HEK293T (cell line): Measurements from ENCODE around the gene RBM8A.

ENCODE experiments used
- CTCF ChIA-PET: fragments of 350-600 bp; formaldehyde crosslinking; extraction: SDS; loops from one replicate; lab custom pipeline; 2021; ENCODE audit warnings: antibody characterized with exemption, inconsistent platforms; lab: Yijun Ruan, JAX
- POLR2A ChIA-PET: fragments of 350-600 bp; formaldehyde crosslinking; extraction: SDS; loops from one replicate; lab custom pipeline; 2020; ENCODE audit warnings: antibody characterized with exemption, inconsistent platforms; lab: Yijun Ruan, JAX
- DNase-seq: peaks from one replicate; pipeline ENCODE4 v3.0.0; 2012; ENCODE audit warnings: mixed read lengths; ENCODE audit errors: extremely low spot score
- ARNT ChIP-seq: fragments of 450-650 bp; IDR thresholded peaks from 2 replicates; pipeline ENCODE4 v1.6.1; 2017; ENCODE audit warnings: mild to moderate bottlenecking
- BHLHE40 ChIP-seq: fragments of 450-650 bp; IDR thresholded peaks from 2 replicates; pipeline ENCODE4 v1.6.1; 2016; ENCODE audit warnings: mild to moderate bottlenecking, moderate library complexity, borderline replicate concordance
- CTBP1 ChIP-seq: fragments of 450-650 bp; IDR thresholded peaks from 2 replicates; pipeline ENCODE4 v1.6.1; 2016; ENCODE audit warnings: borderline replicate concordance
- ELF4 ChIP-seq: fragments of 450-650 bp; IDR thresholded peaks from 2 replicates; pipeline ENCODE4 v1.6.1; 2017; ENCODE audit warnings: antibody characterized with exemption
- FOXA1 ChIP-seq: fragments of 450-650 bp; IDR thresholded peaks from 2 replicates; pipeline ENCODE4 v1.6.1; 2016; ENCODE audit warnings: mild to moderate bottlenecking
- FOXK2 ChIP-seq: fragments of 450-650 bp; IDR thresholded peaks from 2 replicates; pipeline ENCODE4 v1.6.1; 2016; ENCODE audit warnings: mild to moderate bottlenecking
- FOXM1 ChIP-seq: fragments of 450-650 bp; IDR thresholded peaks from 2 replicates; pipeline ENCODE4 v1.6.1; 2017; ENCODE audit warnings: mild to moderate bottlenecking, borderline replicate concordance
- HDGF ChIP-seq: fragments of 450-650 bp; IDR thresholded peaks from 2 replicates; pipeline ENCODE4 v1.6.1; 2017; ENCODE audit warnings: antibody characterized with exemption, borderline replicate concordance
- L3MBTL2 ChIP-seq: fragments of 450-650 bp; conservative IDR thresholded peaks from 2 replicates; pipeline ENCODE4 v1.6.1; 2016; ENCODE audit warnings: mild to moderate bottlenecking
- LEF1 ChIP-seq: fragments of 450-650 bp; IDR thresholded peaks from 2 replicates; pipeline ENCODE4 v1.6.1; 2017; ENCODE audit warnings: mild to moderate bottlenecking, borderline replicate concordance
- NFRKB ChIP-seq: fragments of 450-650 bp; IDR thresholded peaks from 2 replicates; pipeline ENCODE4 v1.6.1; 2016; ENCODE audit warnings: mild to moderate bottlenecking, moderate library complexity
- PKNOX1 ChIP-seq: fragments of 450-650 bp; IDR thresholded peaks from 2 replicates; pipeline ENCODE4 v1.6.1; 2016
- SP1 ChIP-seq: fragments of 450-650 bp; IDR thresholded peaks from 2 replicates; pipeline ENCODE4 v1.6.1; 2017
- SUZ12 ChIP-seq: fragments of 450-650 bp; IDR thresholded peaks from 2 replicates; pipeline ENCODE4 v1.6.1; 2016; ENCODE audit warnings: mild to moderate bottlenecking
- TARDBP ChIP-seq: fragments of 450-650 bp; IDR thresholded peaks from 2 replicates; pipeline ENCODE4 v1.6.1; 2016
- ZNF384 ChIP-seq: fragments of 450-650 bp; IDR thresholded peaks from 2 replicates; pipeline ENCODE4 v1.6.1; 2016

Gene RBM8A

GRCh38 chr1:145957443-145958319 is 30.4 kb upstream of the RBM8A start, which contains the start of gene LIX1L:
Gene LIX1L, minus strand, starts transcription at chr1:145958017. Its CDS starts 90 bp downstream, at chr1:145957927.
- peak; percentile 95 for DNase-seq

GRCh38 chr1:145956781-145957442 is 29.6 kb upstream of the RBM8A start:
- ChIA-PET POLR2A (interaction anchor here (1.2 to 6.1 kb wide), 10 partner anchors 9 to 98 kb away, joined by 3 to 90 read pairs (median 6); partner anchors contain the start of genes PEX11B, PIAS3 and RBM8A), CTCF (interaction anchor here (1.9 to 2.1 kb wide), 2 partner anchors 29 to 111 kb away, joined by 6 to 7 read pairs; partner anchors contain the start of genes NUDT17 and RBM8A)
- DNase-seq = no peak
- TF ChIP-seq NFRKB (no peak), PKNOX1 (no peak), ZNF384 (no peak), HDGF (no peak), ELF4 (no peak)

More at GRCh38 chr1:145957443-145958319, 30.4 kb upstream of the RBM8A start, which contains the start of gene LIX1L:
- no peak for TF ChIP-seq ZNF384
- TF ChIP-seq PKNOX1 = peak; percentile 99
- ChIA-PET POLR2A (interaction anchor here (0.5 to 6.1 kb wide), 21 partner anchors 9 to 99 kb away, joined by 3 to 90 read pairs (median 4); partner anchors contain the start of genes PEX11B, PIAS3 and RBM8A), CTCF (interaction anchor here (1.0 to 2.1 kb wide), 6 partner anchors 22 to 112 kb away, joined by 3 to 7 read pairs (median 4); partner anchors contain the start of genes NUDT17 and RBM8A)

GRCh38 chr1:145956361-145956760 is 29.1 kb upstream of the RBM8A start:
- no peak for DNase-seq
- CTCF ChIA-PET = no interaction called here
- POLR2A ChIA-PET = interaction anchor here (0.7 to 6.1 kb wide), 4 partner anchors 8 to 97 kb away, joined by 3 to 90 read pairs (median 8); partner anchors contain the start of genes ANKRD34A, PIAS3, POLR3GL and RBM8A
- no peak for TF ChIP-seq HDGF
- TF ChIP-seq PKNOX1 = no peak
- TF ChIP-seq L3MBTL2 = no peak
- no peak for TF ChIP-seq FOXM1
- no peak for TF ChIP-seq ARNT
- no peak for TF ChIP-seq FOXA1
- no peak for TF ChIP-seq LEF1
- TF ChIP-seq ELF4 = no peak
- TF ChIP-seq ZNF384 = no peak
- no peak for TF ChIP-seq NFRKB
- no peak for TF ChIP-seq SUZ12
- TF ChIP-seq TARDBP = no peak
- TF ChIP-seq FOXK2 = no peak
- TF ChIP-seq BHLHE40 = no peak
- TF ChIP-seq SP1 = no peak

GRCh38 chr1:145955436-145955835 is 28.2 kb upstream of the RBM8A start:
- TF ChIP-seq ARNT = no peak
- no peak for TF ChIP-seq LEF1
- TF ChIP-seq SUZ12 = no peak
- TF ChIP-seq NFRKB = no peak
- no peak for TF ChIP-seq FOXA1
- TF ChIP-seq TARDBP = no peak
- no peak for TF ChIP-seq PKNOX1
- TF ChIP-seq FOXM1 = no peak
- no peak for TF ChIP-seq CTBP1
- TF ChIP-seq ZNF384 = no peak
- no peak for TF ChIP-seq HDGF
- no peak for TF ChIP-seq ELF4
- no peak for TF ChIP-seq FOXK2
- no peak for TF ChIP-seq L3MBTL2
- CTCF ChIA-PET = interaction anchor here (1.0 to 2.0 kb wide), 2 partner anchors 52 to 75 kb away, joined by 3 to 4 read pairs; no protein-coding TSS in a partner anchor

GRCh38 chr1:145953861-145954260 is 26.6 kb upstream of the RBM8A start:
- TF ChIP-seq SP1 (no peak), HDGF (no peak), FOXA1 (no peak), NFRKB (no peak), ELF4 (no peak), FOXK2 (no peak), ZNF384 (no peak), TARDBP (no peak), LEF1 (no peak), BHLHE40 (no peak), PKNOX1 (no peak), L3MBTL2 (no peak), ARNT (no peak), FOXM1 (no peak), CTBP1 (no peak), SUZ12 (no peak)
- POLR2A ChIA-PET = interaction anchor here (0.7 to 6.1 kb wide), 2 partner anchors 11 to 26 kb away, joined by 3 to 90 read pairs; partner anchors contain the start of gene RBM8A
- CTCF ChIA-PET = interaction anchor here (2.0 kb wide), 1 partner anchor 54 kb away, joined by 4 read pairs; no protein-coding TSS in a partner anchor
- DNase-seq = no peak

More at GRCh38 chr1:145955436-145955835, 28.2 kb upstream of the RBM8A start:
- no peak for DNase-seq
- POLR2A ChIA-PET = interaction anchor here (2.1 to 6.1 kb wide), 3 partner anchors 9 to 96 kb away, joined by 6 to 90 read pairs (median 11); partner anchors contain the start of genes ANKRD34A, PIAS3, POLR3GL and RBM8A
